Posterior vena cava (tissue), 2 donors: Measurements from ENCODE around the gene KIRREL3. TPM values are rescaled to one million over a fixed set of nuclear protein-coding genes. Genes with fewer than 3 reads are reported as not detected.

Experiments
- DNase-seq: peaks from one replicate; pipeline ENCODE4 v3.0.0-alpha.2; 2020; ENCODE audit warnings: low spot score
- intact Hi-C, 2 donors: fragments of 100-400 bp; cut with DNase I; formaldehyde crosslinking; loops; one replicate each; pipeline versions ENCODE4 v1.14.1 to v1.14.2; 2022 to 2023
- total RNA-seq, 2 donors: library from RNA; stranded (reverse); fragmentation: NEBNext Ultra II Directional; extraction: Animal tissue kit (Norgen Biotek cat#: 25700); gene quantifications; one replicate each; pipeline ENCODE4 v1.2.1, GENCODE V29; 2021
- donor health status: DM: yes; HTN: yes; CAD: no.
- donor health status: DM: yes; HTN: yes; CAD: no.

The KIRREL3 gene
- total RNA-seq, 2 donors from 2014 or later: 0.10 to 0.74 TPM

GRCh38 chr11:126765196-126765595 lies 235.4 kb downstream of the KIRREL3 start:
- intact Hi-C loops: no loop called here
- DNase-seq: no peak

GRCh38 chr11:126764231-126764630 lies 236.3 kb downstream of the KIRREL3 start:
- no peak for DNase-seq
- intact Hi-C loops: no loop called here

- DNase-seq: no peak
- intact Hi-C loops: no loop called here
Observed at GRCh38 chr11:126756855-126757254, 243.7 kb downstream of the KIRREL3 start.

GRCh38 chr11:126756421-126756820 lies 244.1 kb downstream of the KIRREL3 start:
- no peak for DNase-seq
- intact Hi-C loops: no loop called here

- no peak for DNase-seq
- intact Hi-C loops: no loop called here
Observed at GRCh38 chr11:126755526-126755925, 245.0 kb downstream of the KIRREL3 start.

GRCh38 chr11:126754591-126755426 lies 245.8 kb downstream of the KIRREL3 start:
- no peak for DNase-seq
- intact Hi-C loops: no loop called here

- no peak for DNase-seq
- intact Hi-C loops: no loop called here
Observed at GRCh38 chr11:126753990-126754389, 246.6 kb downstream of the KIRREL3 start.

- intact Hi-C loops: no loop called here
Observed at GRCh38 chr11:126751242-126751641, 249.3 kb downstream of the KIRREL3 start.

GRCh38 chr11:126748793-126749192 lies 251.8 kb downstream of the KIRREL3 start:
- intact Hi-C loops: no loop called here
- no peak for DNase-seq

More at GRCh38 chr11:126751242-126751641, 249.3 kb downstream of the KIRREL3 start:
- DNase-seq: no peak

- intact Hi-C loops: no loop called here
- no peak for DNase-seq
Observed at GRCh38 chr11:126748100-126748791, 252.3 kb downstream of the KIRREL3 start.

- intact Hi-C loops: no loop called here
- no peak for DNase-seq
Observed at GRCh38 chr11:126747315-126747714, 253.3 kb downstream of the KIRREL3 start.

- intact Hi-C loops: no loop called here
- DNase-seq: no peak
Observed at GRCh38 chr11:126746443-126746842, 254.1 kb downstream of the KIRREL3 start.

- no peak for DNase-seq
- intact Hi-C loops: no loop called here
Observed at GRCh38 chr11:126744699-126745098, 255.9 kb downstream of the KIRREL3 start.

- DNase-seq: no peak
- intact Hi-C loops: no loop called here
Observed at GRCh38 chr11:126743628-126744027, 256.9 kb downstream of the KIRREL3 start.

- DNase-seq: no peak
- intact Hi-C loops: no loop called here
Observed at GRCh38 chr11:126742582-126742981, 258.0 kb downstream of the KIRREL3 start.

GRCh38 chr11:126740846-126741245 lies 259.7 kb downstream of the KIRREL3 start:
- DNase-seq: no peak
- intact Hi-C loops: no loop called here

GRCh38 chr11:126739499-126740145 lies 260.9 kb downstream of the KIRREL3 start:
- no peak for DNase-seq
- intact Hi-C loops: no loop called here

- intact Hi-C loops: no loop called here
- no peak for DNase-seq
Observed at GRCh38 chr11:126738295-126739031, 262.1 kb downstream of the KIRREL3 start.

- intact Hi-C loops: no loop called here
- no peak for DNase-seq
Observed at GRCh38 chr11:126736682-126737572, 263.6 kb downstream of the KIRREL3 start.
